GM19468 (cell line): ENCODE data around the gene FOXF2.
"Not testable (repeated sequence)": the region's sequence is repeated elsewhere in the genome, so short reads cannot be mapped to it uniquely, and the experiment has no call there.

Experiments
- ATAC-seq: cut with Tn5 transposase; IDR thresholded peaks from one replicate; pipeline ENCODE4 v1.9.1; 2021; ENCODE audit warnings: mild to moderate bottlenecking, moderate library complexity, moderate number of reproducible peaks; ENCODE audit not compliant: unreplicated experiment; ENCODE audit errors: extremely low read depth

Gene FOXF2

DNA sequence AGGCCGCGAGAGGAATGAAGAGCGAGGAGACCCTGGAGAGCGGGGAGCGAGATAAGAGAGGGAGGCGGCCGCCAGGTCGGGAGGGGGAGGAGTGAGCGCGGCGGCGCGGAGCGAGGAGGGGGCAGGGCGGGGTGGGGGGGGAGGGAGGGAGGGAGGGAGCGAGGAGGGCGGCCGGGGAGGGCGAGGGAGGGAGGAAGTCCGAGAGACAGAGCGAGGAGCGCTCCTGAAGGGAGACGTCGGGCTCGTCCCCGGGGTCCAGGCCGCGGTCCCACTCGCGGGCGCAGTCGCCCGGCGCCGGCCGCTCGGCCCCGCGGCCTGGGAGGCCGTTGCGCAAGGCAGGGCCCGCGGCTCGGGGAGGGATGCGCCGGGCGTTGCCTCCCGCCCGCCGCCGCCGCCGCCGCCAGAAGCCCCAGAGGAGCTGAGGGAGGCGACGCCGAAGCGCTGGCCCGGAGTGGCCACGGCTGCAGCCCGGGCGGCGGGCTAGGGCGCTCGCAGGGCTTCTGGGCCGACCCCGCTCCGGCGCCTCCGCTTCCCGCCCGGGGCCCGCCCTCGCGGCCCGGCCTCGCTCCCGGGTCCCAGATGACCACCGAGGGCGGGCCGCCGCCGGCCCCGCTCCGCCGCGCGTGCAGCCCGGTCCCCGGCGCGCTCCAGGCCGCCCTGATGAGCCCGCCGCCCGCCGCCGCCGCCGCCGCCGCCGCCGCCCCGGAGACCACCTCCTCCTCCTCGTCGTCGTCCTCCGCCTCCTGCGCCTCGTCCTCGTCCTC lies at the start of gene FOXF2:
TSS of gene FOXF2 (plus strand) at position 208 of the 764 bp plus-strand sequence. CDS start at position 580, 372 bp downstream.
- no peak for ATAC-seq

DNA sequence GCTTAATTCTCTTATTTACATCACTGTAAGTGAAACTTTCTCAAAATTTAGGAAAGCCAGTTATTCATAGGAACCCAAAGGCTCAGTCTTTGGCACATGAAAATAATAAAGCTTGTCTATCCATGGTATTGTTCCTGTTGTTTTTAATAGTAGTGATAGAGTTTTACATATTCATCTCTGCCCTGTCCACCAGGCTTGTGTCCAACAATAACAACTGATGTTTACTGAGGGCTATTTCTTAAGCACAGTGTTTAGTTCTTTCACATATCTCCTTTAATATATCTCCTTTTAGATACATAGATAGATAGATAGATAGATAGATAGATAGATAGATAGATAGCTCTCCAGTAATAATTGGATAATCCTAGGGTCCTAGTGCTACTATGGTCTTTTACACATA lies 43.3 kb upstream of the FOXF2 start:
- no peak for ATAC-seq

DNA sequence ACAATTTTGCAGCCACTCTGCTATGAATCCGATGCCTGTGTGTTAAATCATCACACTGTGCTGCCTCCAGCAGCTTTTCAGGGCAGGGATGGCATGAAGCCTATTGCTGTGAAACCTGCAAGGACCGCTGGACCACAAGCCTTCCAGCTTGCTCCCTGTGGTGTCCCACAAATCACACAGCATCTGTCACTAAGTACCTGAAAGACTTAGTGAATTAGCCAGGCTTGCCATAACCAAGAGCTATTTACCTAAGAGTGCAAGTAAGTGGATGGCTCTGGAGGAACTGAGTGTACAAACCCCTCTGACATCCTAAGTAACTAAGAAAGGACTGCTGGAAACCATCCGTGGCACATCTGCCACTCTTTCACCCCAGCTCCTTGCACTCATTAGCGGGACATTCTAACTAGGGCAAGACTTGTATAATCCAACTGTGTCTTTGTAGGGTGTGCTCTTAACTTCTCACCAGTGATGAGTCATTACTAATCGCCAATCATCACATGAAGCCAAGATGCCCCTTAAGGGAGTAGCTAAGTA lies 42.8 kb upstream of the FOXF2 start:
- ATAC-seq: no peak

- ATAC-seq: no peak
Observed at GRCh38 chr6:1347161-1347560, 42.2 kb upstream of the FOXF2 start.

DNA sequence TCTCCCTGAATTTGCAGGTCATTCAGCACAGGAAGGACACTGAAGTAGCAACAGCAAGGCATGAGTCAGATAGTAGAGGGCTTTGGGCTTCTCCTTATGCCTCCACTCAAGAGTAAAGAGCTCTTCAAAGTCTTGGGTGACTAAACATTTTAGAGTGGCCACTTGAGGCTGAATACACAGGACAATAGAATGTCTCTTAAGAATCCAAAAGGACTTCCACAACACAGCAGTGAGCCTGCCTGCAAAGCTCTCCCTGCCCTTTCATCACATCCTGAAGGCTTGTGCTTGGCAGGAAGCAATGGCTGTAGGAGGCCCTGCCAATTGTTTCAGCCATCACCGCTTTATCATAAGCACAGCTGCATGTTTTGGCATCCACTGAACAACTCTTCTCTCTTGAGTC lies 40.7 kb upstream of the FOXF2 start:
- no peak for ATAC-seq

DNA sequence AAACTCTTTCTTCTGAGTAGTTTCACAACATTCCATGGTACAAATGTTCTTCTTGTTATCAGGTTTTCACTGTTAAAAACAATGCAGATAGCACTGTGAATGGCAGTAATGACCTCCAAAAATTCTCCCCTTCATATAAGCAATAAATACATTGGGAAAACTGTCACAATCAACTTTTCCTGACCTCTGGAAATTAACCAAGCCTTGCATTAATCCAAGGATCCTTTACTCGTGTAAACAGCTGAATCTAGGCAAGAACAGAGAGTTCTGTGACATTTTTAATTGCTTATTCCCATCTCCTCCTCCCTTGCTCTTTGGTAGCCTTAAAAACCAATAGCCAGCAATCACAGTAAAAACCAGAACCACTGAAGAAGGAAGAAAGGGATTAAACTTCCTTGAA lies 39.7 kb upstream of the FOXF2 start:
- no peak for ATAC-seq

DNA sequence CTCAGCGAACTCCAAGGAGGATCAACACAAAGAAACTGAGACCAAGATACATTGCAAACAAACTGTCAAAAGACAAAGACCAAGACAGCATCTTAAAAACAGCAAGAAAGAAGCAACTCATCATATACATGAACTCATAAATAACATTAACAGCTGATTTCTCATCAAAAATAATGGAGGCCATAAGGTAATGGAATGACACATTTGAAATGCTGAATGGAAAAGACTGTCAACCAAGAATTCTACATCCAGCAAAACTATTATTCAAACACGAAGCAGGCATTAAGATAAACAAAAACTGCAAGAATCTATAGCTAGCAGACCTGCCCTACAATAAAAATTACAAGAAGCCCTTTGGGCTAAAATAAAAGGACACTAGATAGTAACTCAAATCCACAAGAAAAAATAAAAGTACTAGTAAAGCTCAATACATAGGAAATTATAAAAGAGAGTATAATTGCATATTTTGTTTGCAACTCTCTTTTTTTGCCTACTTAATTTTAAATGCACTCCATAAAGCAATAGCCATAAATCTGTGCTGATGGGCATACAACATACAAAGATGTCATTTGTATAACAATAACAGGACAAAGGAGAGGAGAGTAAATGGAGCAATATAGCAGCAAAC lies 37.9 kb upstream of the FOXF2 start:
- no peak for ATAC-seq

DNA sequence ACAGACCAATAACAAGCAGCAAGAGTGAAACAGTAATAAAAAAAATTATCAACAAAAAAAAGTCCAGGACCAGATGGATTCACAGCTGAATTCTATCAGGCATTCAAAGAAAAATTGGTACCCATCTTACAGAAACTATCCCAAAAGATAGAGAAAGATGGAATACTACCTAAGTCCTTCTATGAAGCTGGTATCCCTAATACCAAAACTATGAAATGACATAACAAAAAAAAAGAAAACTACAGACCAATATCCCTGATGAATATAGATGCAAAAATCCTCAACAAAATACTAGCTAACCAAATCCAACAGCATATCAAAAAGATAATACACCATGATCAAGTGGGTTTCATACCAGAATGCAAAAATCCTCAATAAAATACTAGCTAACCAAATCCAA lies 34.3 kb upstream of the FOXF2 start:
- ATAC-seq: not testable (repeated sequence)

- not testable (repeated sequence) for ATAC-seq
Observed at GRCh38 chr6:1361717-1362116, 27.7 kb upstream of the FOXF2 start.

DNA sequence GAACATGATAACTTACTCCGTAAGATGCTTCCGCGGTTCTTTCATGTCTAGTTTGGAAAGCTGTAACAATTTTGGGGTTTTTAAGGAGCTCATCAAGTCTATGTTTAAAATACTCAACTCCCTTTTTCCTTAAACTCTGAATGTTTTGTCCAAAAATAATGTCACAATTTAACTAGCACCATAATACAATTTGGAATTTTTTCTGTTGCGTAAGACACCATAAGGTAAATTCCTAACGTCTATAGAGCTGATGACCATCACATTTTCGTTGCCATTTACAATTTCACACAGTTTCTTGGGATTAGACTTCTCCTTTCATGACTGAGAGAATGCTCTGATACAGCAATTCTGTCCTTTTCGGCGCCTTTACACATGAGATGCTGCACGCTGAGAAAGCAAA lies 26.7 kb upstream of the FOXF2 start:
- ATAC-seq: no peak

GRCh38 chr6:1363298-1363697 lies 26.1 kb upstream of the FOXF2 start:
- ATAC-seq: no peak

DNA sequence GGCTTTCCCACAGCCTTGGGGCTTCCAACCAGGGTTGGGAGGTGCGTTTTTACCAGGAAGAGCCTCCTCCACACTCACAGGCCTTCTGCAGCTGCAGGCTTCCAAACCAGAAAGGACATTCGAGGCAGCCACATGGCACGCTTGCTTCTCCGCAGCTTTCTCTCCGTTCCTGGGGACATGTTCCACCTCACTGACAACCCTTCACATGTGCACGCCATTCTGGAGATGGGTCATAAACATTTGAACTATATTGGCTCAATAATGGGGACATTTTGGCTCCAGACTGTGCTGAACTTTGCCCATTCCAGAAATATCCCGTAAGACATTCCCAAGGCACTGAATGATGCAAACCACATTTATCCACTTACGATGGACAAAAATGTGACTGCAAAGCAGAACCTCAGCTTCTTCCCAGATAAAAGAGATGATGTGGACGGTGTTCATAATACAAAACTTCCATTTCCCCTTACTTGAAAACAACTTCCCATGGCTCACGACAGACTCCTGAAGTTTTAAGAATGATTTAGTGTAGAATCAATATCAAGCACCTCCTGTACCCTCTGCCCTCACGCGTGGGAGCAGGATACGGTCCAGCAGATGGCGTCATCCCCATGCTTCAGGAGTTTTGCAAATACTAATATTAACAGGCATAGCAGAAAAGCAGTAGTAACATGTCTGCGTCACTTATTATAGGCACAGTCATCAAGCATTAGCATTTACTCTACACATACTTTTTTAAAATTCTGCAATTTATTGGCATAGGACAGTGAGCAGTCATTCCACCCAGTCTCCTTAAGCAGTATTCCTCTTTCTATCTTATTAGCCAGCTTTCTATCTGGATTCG lies 25.4 kb upstream of the FOXF2 start:
- ATAC-seq: no peak

- ATAC-seq: no peak
Observed at GRCh38 chr6:1364791-1365190, 24.6 kb upstream of the FOXF2 start.

DNA sequence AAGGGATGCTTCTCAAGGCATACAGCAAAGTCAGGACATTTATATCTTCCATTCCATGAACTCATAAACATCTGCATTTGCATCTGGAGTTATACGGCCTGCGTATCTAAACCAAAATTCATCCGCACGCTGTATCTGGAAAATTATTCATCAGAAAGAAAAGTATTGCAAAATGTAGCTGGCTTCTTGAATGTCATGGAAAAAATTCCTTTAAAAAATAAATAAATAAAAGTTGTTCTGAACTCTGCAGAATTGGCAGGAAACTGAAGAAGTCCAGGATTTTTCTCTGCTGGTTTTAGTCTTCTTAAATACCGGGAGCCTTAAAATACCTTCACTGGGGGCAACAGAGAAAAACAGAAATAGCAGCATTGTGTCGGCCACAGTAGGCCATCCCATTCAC lies 23.7 kb upstream of the FOXF2 start:
- no peak for ATAC-seq

DNA sequence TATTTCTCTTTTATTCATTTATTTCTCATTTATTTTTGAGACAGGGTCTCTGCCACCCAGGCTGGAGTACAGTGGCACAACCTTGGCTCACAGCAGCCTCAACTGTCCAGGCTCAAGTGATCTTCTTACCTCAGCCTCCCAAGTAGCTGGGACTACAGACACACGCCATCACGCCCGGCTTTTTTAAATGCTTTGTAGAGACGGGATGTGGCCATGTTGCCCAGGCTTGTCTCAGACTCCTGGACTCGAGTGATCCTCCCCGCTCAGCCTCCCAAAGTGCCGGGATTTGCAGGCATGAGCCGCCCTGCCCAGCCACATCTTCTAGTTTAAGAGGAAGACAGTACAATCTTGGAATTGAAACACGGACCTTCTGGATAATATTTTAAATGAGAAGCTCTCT lies 21.6 kb upstream of the FOXF2 start:
- no peak for ATAC-seq

DNA sequence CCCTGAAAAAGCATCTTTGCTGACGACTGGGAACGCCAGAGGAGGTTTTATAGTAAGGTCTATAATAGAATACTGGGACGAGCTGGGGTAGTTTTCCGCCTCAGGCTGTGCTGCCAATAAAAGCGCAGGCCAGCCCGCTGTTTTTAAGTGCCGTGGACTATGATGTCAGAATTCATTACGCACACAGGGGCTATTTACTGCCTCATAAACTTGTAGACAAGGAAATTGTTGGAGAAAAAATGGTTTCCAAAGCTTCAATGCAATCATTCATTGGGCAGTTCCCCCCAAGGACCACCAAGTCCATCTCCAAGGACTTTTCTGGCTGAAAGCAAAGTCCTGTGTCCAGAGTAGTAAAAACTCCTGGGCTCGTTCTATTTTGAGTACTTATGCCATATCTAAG lies 20.4 kb upstream of the FOXF2 start:
- no peak for ATAC-seq

- not testable (repeated sequence) for ATAC-seq
Observed at GRCh38 chr6:1369695-1370094, 19.7 kb upstream of the FOXF2 start.

DNA sequence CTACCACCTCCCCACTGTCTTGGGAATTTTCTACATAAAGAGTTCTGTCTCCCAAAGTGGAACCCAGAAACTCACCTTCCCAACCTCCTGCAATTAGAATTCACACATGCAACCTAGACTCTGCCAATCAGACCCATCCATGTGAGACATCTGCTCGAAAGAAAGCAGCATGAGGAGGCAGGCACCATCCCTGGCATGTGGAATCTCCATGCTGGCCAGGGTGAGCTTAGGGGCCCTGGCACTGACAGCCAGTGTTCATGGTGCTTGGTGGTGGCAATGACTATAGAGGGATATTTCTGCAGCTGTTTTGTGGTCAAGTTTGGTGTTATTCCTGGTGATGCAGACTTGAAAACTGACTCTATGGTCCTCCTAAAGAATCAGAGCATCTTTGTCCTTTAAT lies 17.4 kb upstream of the FOXF2 start:
- ATAC-seq: no peak

- ATAC-seq: no peak
Observed at GRCh38 chr6:1372690-1373089, 16.7 kb upstream of the FOXF2 start.

- ATAC-seq: no peak
Observed at GRCh38 chr6:1376653-1377052, 12.7 kb upstream of the FOXF2 start.

DNA sequence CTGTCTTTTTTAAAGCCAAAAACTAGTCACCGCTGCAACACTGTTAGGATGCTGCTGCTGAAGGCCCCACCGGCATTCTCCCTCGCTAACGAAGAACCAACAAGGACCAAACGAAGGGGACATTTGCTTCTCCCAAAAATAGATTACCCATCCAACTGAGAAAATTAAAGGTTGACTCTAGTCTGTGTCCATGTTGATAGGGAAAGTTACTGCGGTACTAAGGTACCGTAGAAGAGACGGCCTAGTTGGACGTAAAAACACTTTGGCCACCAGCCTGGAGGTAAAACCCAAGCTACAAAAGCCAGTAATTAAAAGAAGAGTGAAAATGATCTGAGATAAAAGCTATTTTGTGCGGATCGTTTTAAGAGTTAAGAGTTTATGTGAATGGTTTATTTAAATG lies 11.8 kb upstream of the FOXF2 start:
- no peak for ATAC-seq
